Fibroblast of mammary gland (primary cell): ENCODE measurements around the gene CHIC2.

Experiments used
- DNase-seq: peaks from one replicate; pipeline ENCODE4 v3.0.0-alpha.2; 2010; ENCODE audit warnings: low read depth
- H3K4me3 ChIP-seq: 2 replicates; pipeline ENCODE4 v1.5.1; 2011; ENCODE audit warnings: low read depth, mild to moderate bottlenecking, low read length, moderate library complexity; ENCODE audit not compliant: control insufficient read depth
- CTCF ChIP-seq: conservative IDR thresholded peaks from 2 replicates; pipeline ENCODE4 v1.5.1; 2011; ENCODE audit warnings: low read depth, low read length, inconsistent platforms; ENCODE audit not compliant: control insufficient read depth, insufficient read depth

Gene CHIC2

DNA sequence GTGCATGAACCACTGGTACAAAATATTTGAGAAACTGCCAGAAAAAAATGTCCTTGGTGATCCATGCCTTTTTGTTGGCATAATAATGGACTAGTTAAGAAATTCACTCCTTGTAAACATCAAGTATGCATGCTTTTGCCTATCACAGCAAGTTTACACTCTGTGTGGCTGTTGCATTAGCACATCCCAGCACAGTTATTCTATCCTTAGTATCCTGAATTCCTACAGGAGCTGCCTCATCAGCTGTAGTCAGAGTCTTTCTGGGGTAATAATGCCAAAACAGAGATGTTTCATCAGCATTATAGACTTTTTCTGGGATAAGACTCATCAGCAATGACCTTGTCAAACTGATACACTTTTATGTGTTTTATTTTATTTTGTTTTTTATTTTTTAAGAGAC lies 82.8 kb downstream of the CHIC2 start:
- DNase-seq: peak; percentile 31
- no peak overlapping the region for H3K4me3 ChIP-seq
- TF ChIP-seq CTCF: no peak

DNA sequence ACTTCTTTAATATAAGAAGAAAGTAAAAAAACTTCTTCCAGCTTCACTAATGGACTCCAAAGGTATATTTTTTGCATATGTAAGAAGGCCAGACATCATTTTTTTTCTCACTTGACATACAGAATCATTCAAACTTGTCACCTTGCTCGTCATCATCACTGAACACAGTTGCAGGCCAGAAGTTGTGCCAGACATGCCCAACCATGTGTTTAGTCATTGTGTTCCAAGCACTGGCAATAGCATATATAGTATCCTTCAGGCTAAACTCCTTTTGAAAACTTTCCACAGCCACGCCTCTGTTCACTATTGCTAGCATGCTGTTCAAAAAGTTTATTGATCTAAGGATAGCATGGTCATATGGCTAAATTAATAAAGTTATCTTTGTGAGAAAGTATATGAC lies 83.3 kb downstream of the CHIC2 start:
- no peak overlapping the region for H3K4me3 ChIP-seq
- TF ChIP-seq CTCF: no peak
- no peak for DNase-seq

GRCh38 chr4:53974561-53974960 lies 89.8 kb downstream of the CHIC2 start:
- DNase-seq: peak; percentile 18
- no peak overlapping the region for H3K4me3 ChIP-seq
- no peak for TF ChIP-seq CTCF

- no peak for TF ChIP-seq CTCF
- no peak overlapping the region for H3K4me3 ChIP-seq
- peak; percentile 60 for DNase-seq
Measured at GRCh38 chr4:53967986-53968385, 96.4 kb downstream of the CHIC2 start.

DNA sequence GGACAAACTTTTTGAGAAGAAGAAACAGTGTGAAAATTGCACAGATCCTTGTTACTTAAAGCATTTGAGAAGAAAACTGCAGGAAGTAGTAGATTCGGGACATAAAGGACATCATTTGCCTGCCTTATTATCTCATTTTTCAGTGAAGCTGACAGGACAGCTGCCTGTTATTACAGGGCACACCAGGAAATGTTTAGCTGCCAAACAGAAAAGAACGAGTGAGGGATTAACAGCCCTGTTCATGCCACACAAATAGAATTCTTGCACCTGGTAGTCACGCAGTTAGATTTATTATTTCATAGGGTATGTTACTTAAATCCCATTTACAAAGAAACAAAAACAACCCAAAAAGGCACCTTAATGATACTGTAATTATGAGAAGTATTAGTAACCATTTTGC lies 100.6 kb downstream of the CHIC2 start:
- no peak for TF ChIP-seq CTCF
- DNase-seq: no peak
- no peak overlapping the region for H3K4me3 ChIP-seq

DNA sequence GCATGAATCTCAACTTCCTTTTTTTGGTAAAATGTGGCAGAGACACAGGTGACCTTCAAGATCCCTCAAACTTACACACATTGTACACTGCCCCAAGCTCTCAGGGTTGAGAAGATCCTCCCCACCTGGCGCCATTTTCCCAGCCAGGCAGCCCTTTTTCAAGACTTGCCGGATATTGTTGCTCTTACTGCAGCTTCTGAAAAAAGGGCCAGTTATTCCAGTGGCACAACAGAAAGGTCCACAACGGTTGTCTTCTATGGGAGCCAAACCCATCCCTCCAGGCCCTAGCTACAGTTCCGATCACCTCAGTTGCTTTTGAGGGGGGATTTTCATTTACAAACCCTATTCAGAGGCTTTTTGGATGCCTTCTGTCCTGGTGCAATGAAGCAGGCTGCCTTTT lies 101.1 kb downstream of the CHIC2 start:
- no peak for DNase-seq
- H3K4me3 ChIP-seq: no peak overlapping the region
- TF ChIP-seq CTCF: no peak

GRCh38 chr4:53962516-53963225 lies 101.7 kb downstream of the CHIC2 start:
- no peak for TF ChIP-seq CTCF
- DNase-seq: peak; percentile 89
- H3K4me3 ChIP-seq: no peak overlapping the region
